GM23338 (cell line): ENCODE measurements around the gene PRSS36. TPM values are rescaled to one million over a fixed set of nuclear protein-coding genes. Genes with fewer than 3 reads are reported as not detected.

ENCODE experiments used
- ATAC-seq: fragments of 200-7000 bp; cut with Tn5 transposase; 3 replicates; pipeline ENCODE4 v1.9.1; 2020
- DNase-seq: peaks from one replicate; pipeline ENCODE4 v3.0.0-alpha.2; 2015; ENCODE audit warnings: low spot score
- H2AFZ ChIP-seq: fragments of 200-600 bp; sonication (generic); 2 replicates; pipeline ENCODE4 v1.8.0; 2016; ENCODE audit warnings: antibody characterized with exemption, mild to moderate bottlenecking, moderate library complexity
- H3F3A ChIP-seq: fragments of 200-600 bp; sonication (generic); replicated peaks from 2 replicates; pipeline ENCODE4 v1.8.0; 2017; ENCODE audit warnings: antibody characterized with exemption, mixed run types, low read depth
- H3K27ac ChIP-seq: fragments of 200-600 bp; sonication (generic); 2 replicates; pipeline ENCODE4 v1.6.1; 2016; ENCODE audit warnings: low read depth
- H3K27me3 ChIP-seq: fragments of 200-600 bp; sonication (generic); 2 replicates; pipeline ENCODE4 v1.8.0; 2016; ENCODE audit warnings: mild to moderate bottlenecking, mixed run types, moderate library complexity; ENCODE audit not compliant: insufficient read depth
- H3K36me3 ChIP-seq: fragments of 200-600 bp; sonication (generic); 2 replicates; pipeline ENCODE4 v1.8.0; 2016; ENCODE audit warnings: mild to moderate bottlenecking; ENCODE audit not compliant: insufficient read depth
- H3K4me1 ChIP-seq: fragments of 200-600 bp; sonication (generic); 2 replicates; pipeline ENCODE4 v1.8.0; 2016; ENCODE audit warnings: mild to moderate bottlenecking, moderate library complexity; ENCODE audit not compliant: insufficient read depth
- H3K4me2 ChIP-seq: fragments of 200-600 bp; sonication (generic); 2 replicates; pipeline ENCODE4 v1.7.1; 2017; ENCODE audit warnings: mixed run types
- H3K4me3 ChIP-seq: fragments of 200-600 bp; sonication (generic); 2 replicates; pipeline ENCODE4 v1.6.1; 2016; ENCODE audit warnings: mixed run types
- H3K79me2 ChIP-seq: fragments of 200-600 bp; sonication (generic); replicated peaks from 2 replicates; pipeline ENCODE4 v1.8.0; 2017; ENCODE audit warnings: mild to moderate bottlenecking; ENCODE audit not compliant: insufficient read depth
- H3K9me2 ChIP-seq: fragments of 200-600 bp; sonication (generic); 2 replicates; pipeline ENCODE4 v1.8.0; 2017; ENCODE audit not compliant: insufficient read depth
- H4K20me1 ChIP-seq: fragments of 200-600 bp; sonication (generic); replicated peaks from 2 replicates; pipeline ENCODE4 v1.8.0; 2017; ENCODE audit warnings: mild to moderate bottlenecking; ENCODE audit not compliant: insufficient read depth
- H3K27ac Mint-ChIP-seq: 2 replicates; pipeline ENCODE4 v1.8.0; 2020; ENCODE audit warnings: inconsistent platforms, mild to moderate bottlenecking, moderate library complexity, mixed read lengths
- H3K27me3 Mint-ChIP-seq: 3 replicates; pipeline ENCODE4 v1.8.0; 2022; ENCODE audit warnings: low read depth, mild to moderate bottlenecking, moderate library complexity, mixed read lengths, inconsistent platforms; ENCODE audit not compliant: insufficient read depth, poor library complexity
- H3K36me3 Mint-ChIP-seq: 3 replicates; pipeline ENCODE4 v1.8.0; 2021; ENCODE audit warnings: low read depth, mild to moderate bottlenecking, inconsistent platforms, moderate library complexity, mixed read lengths
- H3K4me1 Mint-ChIP-seq: 3 replicates; pipeline ENCODE4 v1.8.0; 2020; ENCODE audit warnings: mild to moderate bottlenecking, inconsistent platforms, mixed read lengths
- H3K4me3 Mint-ChIP-seq: 3 replicates; pipeline ENCODE4 v1.8.0; 2021; ENCODE audit warnings: moderate library complexity, mild to moderate bottlenecking, inconsistent platforms, mixed read lengths
- H3K9me3 Mint-ChIP-seq: 3 replicates; pipeline ENCODE4 v1.8.0; 2020; ENCODE audit warnings: moderate library complexity, mild to moderate bottlenecking, inconsistent platforms, mixed read lengths
- CREB1 ChIP-seq: fragments of 250-450 bp; sonication (Bioruptor Pico); IDR thresholded peaks from 2 replicates; pipeline ENCODE4 v1.5.0; 2020; ENCODE audit warnings: low read depth, mild to moderate bottlenecking, moderate library complexity
- CTCF ChIP-seq, 2 experiments: fragments of 200-600 bp in 1 of 2; sonication (generic) in 1 of 2; conservative IDR thresholded peaks; 2 replicates each; pipeline versions ENCODE4 v1.5.1 to v1.6.1; 2016 to 2017; ENCODE audit warnings: antibody characterized with exemption in 2 of 2, low read depth in 2 of 2, mild to moderate bottlenecking in 2 of 2, moderate library complexity in 1 of 2
- ETS1 ChIP-seq: IDR thresholded peaks from 2 replicates; pipeline ENCODE4 v1.6.1; 2016; ENCODE audit warnings: antibody characterized with exemption
- EZH2 ChIP-seq: fragments of 200-600 bp; sonication (generic); IDR thresholded peaks from one replicate; pipeline ENCODE4 v1.8.0; 2017; ENCODE audit warnings: antibody characterized with exemption, mild to moderate bottlenecking, low read depth; ENCODE audit not compliant: unreplicated experiment
- JUNB ChIP-seq: IDR thresholded peaks from one replicate; pipeline ENCODE4 v1.6.1; 2016; ENCODE audit warnings: antibody characterized with exemption; ENCODE audit not compliant: unreplicated experiment
- NANOG ChIP-seq: IDR thresholded peaks from 2 replicates; pipeline ENCODE4 v1.6.1; 2016; ENCODE audit warnings: antibody characterized with exemption, borderline replicate concordance
- POLR2AphosphoS5 ChIP-seq: IDR thresholded peaks from 2 replicates; pipeline ENCODE4 v1.6.1; 2016; ENCODE audit warnings: antibody characterized with exemption, low read depth
- REST ChIP-seq: IDR thresholded peaks from one replicate; pipeline ENCODE4 v1.6.1; 2018; ENCODE audit warnings: antibody characterized with exemption; ENCODE audit not compliant: unreplicated experiment
- STAT1 ChIP-seq: IDR thresholded peaks from one replicate; pipeline ENCODE4 v1.6.1; 2016; ENCODE audit warnings: antibody characterized with exemption; ENCODE audit not compliant: unreplicated experiment
- ZNF114 ChIP-seq: fragments of 250-450 bp; sonication (Bioruptor Pico); IDR thresholded peaks from 2 replicates; pipeline ENCODE4 v1.5.0; 2020; ENCODE audit warnings: mild to moderate bottlenecking, moderate library complexity
- ZNF462 ChIP-seq: fragments of 250-450 bp; sonication (Bioruptor Pico); IDR thresholded peaks from 2 replicates; pipeline ENCODE4 v1.5.0; 2020; ENCODE audit warnings: mild to moderate bottlenecking, moderate library complexity
- polyA plus RNA-seq: library from polyadenylated mRNA; unstranded; fragments of >200 nt; fragmentation: Nextera tagmentation; extraction: Ambion mirVana; gene quantifications from 2 replicates; pipeline ENCODE4 v1.2.1, GENCODE V29; 2016
- total RNA-seq: library from RNA; depleted of rRNA; stranded (reverse); fragments of >200 nt; shearing (Covaris generic); gene quantifications from 2 replicates; pipeline ENCODE4 v1.2.3, GENCODE V29; 2014

The PRSS36 gene
- total and polyA plus RNA-seq, 2 experiments from 2014 or later = 0.91 to 1.4 TPM

- TF ChIP-seq CTCF (conservative IDR thresholded peaks at IDR 0.05; ENCODE audit: low read depth in 2 of 2) (no peak), STAT1 (no peak), NANOG (no peak), ZNF114 (no peak), POLR2AphosphoS5 (no peak), CREB1 (CRISPR knock-in tag) (no peak)
Measured at GRCh38 chr16:31167315-31167714, 17.4 kb upstream of the PRSS36 start (continued).

- H3F3A ChIP-seq = no peaks in the 10 kb centered on the region
- H3K36me3 ChIP-seq = no peaks in the 10 kb centered on the region
- Mint-ChIP-seq H3K9me3 (no peaks in the 10 kb centered on the region), H3K4me1 (no peaks in the 10 kb centered on the region), H3K4me3 (no peak overlapping the region), H3K27ac (no peak overlapping the region), H3K36me3 (no peaks in the 10 kb centered on the region), H3K27me3 (peaks cover 2% of the 10 kb centered on the region)
- DNase-seq (no peak), ATAC-seq (no peak)
- H4K20me1 ChIP-seq = no peaks in the 10 kb centered on the region
- H3K9me2 ChIP-seq = no peaks in the 10 kb centered on the region
- H2AFZ ChIP-seq = peak overlapping the region; percentile 43; the same call in 1 of the 2 replicates
- no peak overlapping the region for H3K4me3 ChIP-seq
- H3K27me3 ChIP-seq = no peaks in the 10 kb centered on the region
- H3K4me2 ChIP-seq = no peak overlapping the region
- H3K27ac ChIP-seq = no peak overlapping the region
- no peaks in the 10 kb centered on the region for H3K4me1 ChIP-seq
- H3K79me2 ChIP-seq = no peaks in the 10 kb centered on the region
- TF ChIP-seq CTCF (conservative IDR thresholded peaks at IDR 0.05; ENCODE audit: low read depth in 2 of 2) = no peak
- no peak for TF ChIP-seq ZNF462
- TF ChIP-seq REST = no peak
- TF ChIP-seq EZH2 = no peak
- no peak for TF ChIP-seq ETS1
- no peak for TF ChIP-seq NANOG
- TF ChIP-seq JUNB = no peak
- TF ChIP-seq POLR2AphosphoS5 = no peak
Measured at GRCh38 chr16:31157136-31157535, 7.3 kb upstream of the PRSS36 start.
